ENCODE data around the gene PCGF1.

- TF ChIP-seq MAX (IDR thresholded peaks at IDR 0.05) (peak; percentile 93), YY1 (IDR thresholded peaks at IDR 0.05; ENCODE audit: low read depth) (peak; percentile 35; the same call in 1 of the 2 replicates)
These were observed 41.7 kb upstream of the PCGF1 start for GRCh38 chr2:74548900-74549826.
